Globus pallidus (tissue), 1 donor: ENCODE data around the gene RIC8B.

ENCODE experiments used
- DNase-seq: peaks from one replicate; pipeline ENCODE4 v3.0.0-alpha.2; 2015; ENCODE audit warnings: low spot score

Gene RIC8B

GRCh38 chr12:106801830-106802533 lies 27.5 kb downstream of the RIC8B start:
- DNase-seq = no peak

- DNase-seq = no peak
Measured at GRCh38 chr12:106804668-106805067, 30.2 kb downstream of the RIC8B start.

DNA sequence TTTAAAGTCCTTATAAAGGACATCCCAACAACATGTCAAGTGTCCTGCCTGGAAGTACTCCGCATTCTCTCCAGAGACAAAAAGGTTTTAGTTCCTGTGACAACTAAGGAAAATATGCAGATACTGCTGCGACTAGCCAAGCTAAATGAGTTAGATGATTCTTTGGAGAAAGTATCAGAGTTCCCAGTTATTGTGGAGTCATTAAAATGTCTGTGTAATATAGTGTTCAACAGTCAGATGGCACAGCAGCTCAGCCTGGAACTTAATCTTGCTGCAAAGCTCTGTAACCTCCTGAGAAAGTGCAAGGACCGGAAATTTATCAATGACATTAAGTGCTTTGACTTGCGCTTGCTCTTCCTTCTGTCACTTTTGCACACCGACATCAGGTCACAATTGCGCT lies 40.2 kb downstream of the RIC8B start:
- DNase-seq = no peak

DNA sequence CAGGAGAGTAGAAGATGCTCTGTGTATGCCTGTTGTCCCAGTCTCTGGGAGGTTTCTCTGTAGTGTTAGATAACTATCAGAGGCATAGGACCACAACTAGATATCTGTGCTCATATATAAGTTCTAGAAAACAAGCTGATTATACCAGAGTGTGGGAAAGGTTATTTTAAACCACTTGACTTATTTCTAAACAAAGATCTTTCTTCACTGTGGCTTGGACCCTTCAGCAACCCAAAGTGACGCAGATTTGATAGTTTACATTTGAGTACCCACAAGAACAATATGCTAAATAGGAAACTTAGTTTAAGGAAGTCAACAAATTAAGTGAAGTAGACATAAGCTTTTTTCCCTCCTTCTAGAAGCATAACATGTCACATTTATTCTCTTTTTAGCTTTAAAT lies 41.3 kb downstream of the RIC8B start:
- no peak for DNase-seq

DNA sequence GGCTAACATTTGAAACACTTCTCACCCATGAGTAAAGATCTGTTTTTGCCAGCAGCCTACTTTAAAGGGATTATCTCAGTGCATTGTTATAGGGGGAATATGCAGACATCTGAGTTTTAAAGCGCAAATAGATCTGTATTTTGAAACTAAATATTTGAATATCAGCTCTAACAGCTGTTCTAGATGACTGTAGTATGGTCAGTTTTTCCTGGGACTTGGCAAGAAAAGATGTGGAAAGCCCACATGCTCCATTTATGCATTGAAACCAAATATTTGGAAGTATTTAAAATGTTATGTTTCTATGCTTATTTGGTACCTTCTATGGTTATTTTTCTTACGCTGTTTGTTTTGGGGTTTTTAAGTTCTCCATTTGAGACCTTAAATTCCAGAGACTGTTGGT lies 41.7 kb downstream of the RIC8B start:
- no peak for DNase-seq

GRCh38 chr12:106819991-106820390 lies 45.5 kb downstream of the RIC8B start:
- no peak for DNase-seq

- DNase-seq = no peak
Measured at GRCh38 chr12:106831699-106832098, 57.2 kb downstream of the RIC8B start.

DNA sequence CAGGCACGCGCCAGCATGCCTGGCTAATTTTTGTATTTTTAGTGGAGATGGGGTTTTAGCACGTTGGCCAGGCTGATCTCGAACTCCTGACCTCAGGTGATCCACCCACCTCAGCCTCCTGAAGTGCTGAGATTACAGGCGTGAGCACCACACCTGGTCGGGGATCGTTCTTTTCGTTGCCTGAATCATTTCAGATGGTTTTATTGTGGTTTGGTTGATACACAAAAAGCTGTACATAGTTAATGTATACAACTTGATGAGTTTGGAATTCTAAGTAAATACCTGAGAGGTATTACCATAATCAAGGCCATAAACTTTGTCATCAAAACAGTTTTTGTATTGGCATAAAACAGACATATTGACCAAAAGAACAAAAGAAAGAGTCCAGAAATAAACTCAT lies 63.3 kb downstream of the RIC8B start:
- DNase-seq = no peak

DNA sequence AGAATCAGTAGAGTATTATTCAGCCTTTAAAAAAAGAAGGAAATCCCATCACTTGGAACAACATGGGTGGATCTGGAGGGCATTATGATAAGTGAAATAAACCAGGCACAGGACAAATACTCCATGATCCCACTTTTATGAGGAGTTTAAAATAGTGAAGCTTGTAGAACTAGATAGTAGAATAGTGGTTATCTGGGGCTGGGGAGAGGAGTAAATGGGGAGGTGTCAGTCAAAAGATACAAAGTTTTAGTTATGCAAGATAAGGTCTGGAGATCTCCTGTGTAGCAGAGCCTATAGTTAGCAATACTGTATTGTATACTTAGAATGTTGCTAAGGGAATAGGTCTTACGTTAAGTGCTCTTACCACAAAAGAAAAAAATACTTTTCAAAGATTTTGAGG lies 64.9 kb downstream of the RIC8B start:
- DNase-seq = no peak

DNA sequence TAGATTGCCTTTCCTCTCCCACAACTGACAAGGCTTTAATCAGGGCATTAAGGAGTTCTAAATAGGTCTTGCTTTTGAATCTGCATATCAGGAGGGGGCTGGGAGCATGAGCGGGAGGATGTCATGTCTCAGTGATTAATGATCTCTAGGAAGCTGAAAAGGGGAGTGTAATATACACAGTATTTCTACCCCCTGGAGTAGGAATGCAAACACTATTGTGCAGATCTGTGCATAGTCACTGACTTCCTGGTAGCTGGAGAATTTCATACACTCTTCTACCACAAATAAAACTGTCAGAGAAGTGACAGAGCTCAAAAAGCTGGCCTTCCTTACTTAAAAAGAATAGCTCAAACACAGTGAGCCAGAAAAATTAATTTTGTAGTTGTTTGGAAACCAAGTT lies 65.8 kb downstream of the RIC8B start:
- no peak for DNase-seq

- peak; percentile 56 for DNase-seq
Measured at GRCh38 chr12:106841510-106842302, 67.2 kb downstream of the RIC8B start.

- DNase-seq = no peak
Measured at GRCh38 chr12:106845902-106846301, 71.4 kb downstream of the RIC8B start.

DNA sequence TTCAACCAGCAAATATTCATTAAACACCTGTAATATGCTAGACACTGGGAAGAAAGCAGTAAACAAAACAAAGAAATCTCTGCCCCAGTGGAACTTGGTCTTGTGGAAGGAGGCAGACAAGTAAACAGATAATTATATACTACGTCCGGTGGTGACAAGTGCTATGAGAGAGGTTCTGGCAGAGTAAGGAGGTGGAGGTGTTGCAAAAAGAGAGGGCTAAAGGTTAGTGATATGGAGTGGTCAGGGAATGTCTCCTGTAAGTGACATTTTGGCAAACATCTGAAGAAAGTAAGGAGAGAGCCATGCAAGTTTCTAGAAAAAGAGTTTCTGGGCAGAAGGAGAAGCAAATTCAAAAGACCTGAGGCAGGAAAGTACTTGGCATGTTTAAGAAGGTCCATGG lies 73.4 kb downstream of the RIC8B start:
- no peak for DNase-seq

DNA sequence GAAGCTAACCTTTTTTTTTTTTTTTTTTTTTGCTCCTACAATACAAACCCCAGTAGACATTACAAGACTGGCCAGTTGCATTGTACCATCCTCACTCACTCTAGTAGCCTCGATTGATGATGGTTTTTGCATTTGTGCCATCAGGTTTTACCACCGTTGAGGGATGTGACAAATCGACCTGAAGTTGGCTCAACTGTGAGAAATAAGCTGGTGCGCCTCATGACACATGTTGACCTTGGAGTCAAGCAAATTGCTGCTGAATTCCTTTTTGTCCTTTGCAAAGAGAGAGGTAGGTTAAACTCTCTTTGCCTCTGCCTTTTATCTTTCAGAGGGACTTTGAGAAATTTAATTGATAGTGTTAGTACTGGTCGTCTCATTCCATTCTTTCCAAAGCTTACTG lies 76.8 kb downstream of the RIC8B start:
- no peak for DNase-seq

- DNase-seq = no peak
Measured at GRCh38 chr12:106854723-106855122, 80.2 kb downstream of the RIC8B start.

GRCh38 chr12:106855221-106855758 lies 80.8 kb downstream of the RIC8B start:
- DNase-seq = no peak

GRCh38 chr12:106861984-106862916 lies 87.8 kb downstream of the RIC8B start:
- no peak for DNase-seq

DNA sequence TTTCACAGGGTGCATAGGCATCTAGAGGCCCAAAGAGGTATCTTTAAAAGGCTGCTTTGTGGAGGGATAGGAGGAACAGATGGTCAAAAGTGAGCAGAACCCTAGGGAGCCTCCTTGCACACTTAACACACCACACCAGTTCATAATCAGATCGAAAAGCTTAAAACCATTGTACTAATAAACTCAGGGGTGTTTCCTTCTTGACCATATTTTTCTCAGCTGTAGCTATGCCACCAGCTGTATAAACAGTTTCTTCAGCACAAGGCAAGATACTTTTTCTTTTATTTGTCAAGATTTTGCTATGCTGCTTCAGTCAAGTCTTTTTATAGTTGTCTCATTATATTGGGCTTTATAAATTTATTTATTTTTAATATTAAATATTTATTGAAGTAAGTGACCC lies 88.7 kb downstream of the RIC8B start:
- DNase-seq = no peak

GRCh38 chr12:106865683-106866082 lies 91.2 kb downstream of the RIC8B start:
- no peak for DNase-seq

- no peak for DNase-seq
Measured at GRCh38 chr12:106866426-106867080, 92.1 kb downstream of the RIC8B start.

GRCh38 chr12:106867651-106868050 lies 93.2 kb downstream of the RIC8B start:
- DNase-seq = no peak
